Lung (tissue), 12 donors: ENCODE results near the gene DSG2. TPM values are rescaled to one million over a fixed set of nuclear protein-coding genes. Genes with fewer than 3 reads are reported as not detected.

ENCODE experiments used
- ATAC-seq: fragments of 200-7000 bp; cut with Tn5 transposase; one replicate; pipeline ENCODE4 v1.9.1; 2020; ENCODE audit warnings: moderate number of reproducible peaks; ENCODE audit not compliant: insufficient read depth, low FRiP score
- DNase-seq, 3 donors: peaks; one replicate each; pipeline ENCODE4 v3.0.0-alpha.2; 2013 to 2017
- H3K27ac ChIP-seq, 2 donors: one replicate each; pipeline ENCODE4 v1.5.1; 2013; ENCODE audit warnings: mild to moderate bottlenecking in 2 of 2, moderate library complexity in 2 of 2, control low read depth in 1 of 2, inconsistent platforms in 1 of 2, low read depth in 1 of 2, low read length in 1 of 2
- H3K27me3 ChIP-seq, 3 donors: one replicate each; pipeline ENCODE4 v1.5.1; 2013; ENCODE audit warnings: low read length in 2 of 3; ENCODE audit not compliant: control insufficient read depth in 3 of 3, insufficient read depth in 3 of 3
- H3K36me3 ChIP-seq, 4 donors: one replicate each; pipeline ENCODE4 v1.5.1; 2013; ENCODE audit warnings: low read length in 4 of 4, mild to moderate bottlenecking in 1 of 4, moderate library complexity in 1 of 4; ENCODE audit not compliant: control insufficient read depth in 4 of 4, insufficient read depth in 4 of 4
- H3K4me1 ChIP-seq, 5 donors: one replicate each; pipeline ENCODE4 v1.5.1; 2013; ENCODE audit warnings: low read length in 5 of 5, mild to moderate bottlenecking in 2 of 5, moderate library complexity in 1 of 5; ENCODE audit not compliant: control insufficient read depth in 5 of 5, insufficient read depth in 5 of 5
- H3K4me3 ChIP-seq: one replicate; pipeline ENCODE4 v1.5.1; 2013; ENCODE audit warnings: mild to moderate bottlenecking, control low read depth, moderate library complexity
- H3K9ac ChIP-seq, 2 donors: one replicate each; pipeline ENCODE4 v1.5.1; 2013; ENCODE audit warnings: low read length in 2 of 2, control low read depth in 1 of 2; ENCODE audit not compliant: insufficient read depth in 1 of 2
- H3K9me3 ChIP-seq, 4 donors: one replicate each; pipeline ENCODE4 v1.5.1; 2013; ENCODE audit warnings: low read length in 3 of 4, mild to moderate bottlenecking in 1 of 4, moderate library complexity in 1 of 4; ENCODE audit not compliant: control insufficient read depth in 4 of 4, insufficient read depth in 3 of 4
- WGBS, 2 donors: extraction: QIAGEN DNeasy Blood & Tissue Kit; methylation state at CpG; one replicate each; pipeline ENCODE4 v1.1.7; 2013; 5-methylcytosine and 5-hydroxymethylcytosine counted together
- polyA plus RNA-seq, 2 donors: library from polyadenylated mRNA; stranded (reverse); fragments of 200-250 nt; gene quantifications; one replicate each; pipeline ENCODE4 v1.2.1, GENCODE V29; 2013
- total RNA-seq, 2 donors: library from RNA; depleted of rRNA in 1 of 2; stranded (reverse); fragments of >200 nt in 1 of 2; gene quantifications; one replicate each; pipeline ENCODE4 v1.2.1, GENCODE V29; 2014 to 2021
- TF ChIP-seq, protein P1 (sequence below): IDR thresholded peaks from 2 replicates; pipeline ENCODE4 v1.5.1; 2012; ENCODE audit warnings: mild to moderate bottlenecking; ENCODE audit errors: control extremely low read depth, extremely low read depth
- donor health status: control.
- donor health status: control.
- donor health status: Bipolar disorder and iron deficiency.
- donor health status: healthy.
- donor health status: DM: yes; HTN: yes; CAD: no.

DSG2 gene
- total and polyA plus RNA-seq, 4 donors, result 8.9 to 28.0 (median 21.6) TPM

DNA sequence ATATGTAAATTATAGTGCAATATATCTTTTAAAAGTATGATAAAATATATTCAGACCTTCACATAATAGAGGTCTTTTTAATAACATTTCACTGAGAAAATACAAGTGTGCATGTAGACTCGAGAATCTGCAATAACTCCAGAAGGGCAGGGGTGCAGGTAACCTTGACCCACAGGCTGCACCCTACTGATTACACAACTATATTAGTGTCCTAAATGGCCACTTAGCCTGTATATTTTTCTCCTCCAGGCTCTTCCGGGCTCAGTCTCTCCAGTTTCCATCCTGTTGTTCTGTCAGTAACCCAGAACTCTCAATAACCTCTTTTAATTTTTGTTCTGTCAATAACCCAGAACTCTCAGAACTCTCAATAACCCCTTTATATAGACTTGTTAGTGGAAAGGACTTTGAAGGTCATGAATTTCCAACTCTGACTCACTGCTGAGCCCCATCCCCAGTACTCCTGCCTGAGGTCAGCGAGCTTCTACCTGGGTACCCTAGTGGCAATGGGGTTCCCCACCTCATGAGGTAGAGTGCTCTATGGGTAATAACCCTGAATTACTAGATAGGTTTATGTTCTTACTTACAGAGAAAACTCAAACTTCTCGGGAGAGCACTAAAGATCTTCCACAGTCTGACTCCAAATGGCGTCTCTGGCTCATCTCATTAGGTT is 85.3 kb downstream of the DSG2 start:
- no peak overlapping the region for H3K4me3 ChIP-seq
- ATAC-seq (no peak), DNase-seq (no peak)
- H3K36me3 ChIP-seq, result no peaks in the 10 kb centered on the region
- H3K27me3 ChIP-seq, result no peaks in the 10 kb centered on the region
- TF ChIP-seq, protein P1, sequence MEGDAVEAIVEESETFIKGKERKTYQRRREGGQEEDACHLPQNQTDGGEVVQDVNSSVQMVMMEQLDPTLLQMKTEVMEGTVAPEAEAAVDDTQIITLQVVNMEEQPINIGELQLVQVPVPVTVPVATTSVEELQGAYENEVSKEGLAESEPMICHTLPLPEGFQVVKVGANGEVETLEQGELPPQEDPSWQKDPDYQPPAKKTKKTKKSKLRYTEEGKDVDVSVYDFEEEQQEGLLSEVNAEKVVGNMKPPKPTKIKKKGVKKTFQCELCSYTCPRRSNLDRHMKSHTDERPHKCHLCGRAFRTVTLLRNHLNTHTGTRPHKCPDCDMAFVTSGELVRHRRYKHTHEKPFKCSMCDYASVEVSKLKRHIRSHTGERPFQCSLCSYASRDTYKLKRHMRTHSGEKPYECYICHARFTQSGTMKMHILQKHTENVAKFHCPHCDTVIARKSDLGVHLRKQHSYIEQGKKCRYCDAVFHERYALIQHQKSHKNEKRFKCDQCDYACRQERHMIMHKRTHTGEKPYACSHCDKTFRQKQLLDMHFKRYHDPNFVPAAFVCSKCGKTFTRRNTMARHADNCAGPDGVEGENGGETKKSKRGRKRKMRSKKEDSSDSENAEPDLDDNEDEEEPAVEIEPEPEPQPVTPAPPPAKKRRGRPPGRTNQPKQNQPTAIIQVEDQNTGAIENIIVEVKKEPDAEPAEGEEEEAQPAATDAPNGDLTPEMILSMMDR, result no peak
- H3K4me1 ChIP-seq, result peaks cover 0 to 2% (median 0%) of the 10 kb centered on the region in 5 donors
- no peak overlapping the region for H3K9ac ChIP-seq
- H3K9me3 ChIP-seq, result no peaks in the 10 kb centered on the region
- 89 to 91% methylated on average over 5 of the region's 5 CpGs for WGBS, 2 donors
- H3K27ac ChIP-seq, result no peak overlapping the region

DNA sequence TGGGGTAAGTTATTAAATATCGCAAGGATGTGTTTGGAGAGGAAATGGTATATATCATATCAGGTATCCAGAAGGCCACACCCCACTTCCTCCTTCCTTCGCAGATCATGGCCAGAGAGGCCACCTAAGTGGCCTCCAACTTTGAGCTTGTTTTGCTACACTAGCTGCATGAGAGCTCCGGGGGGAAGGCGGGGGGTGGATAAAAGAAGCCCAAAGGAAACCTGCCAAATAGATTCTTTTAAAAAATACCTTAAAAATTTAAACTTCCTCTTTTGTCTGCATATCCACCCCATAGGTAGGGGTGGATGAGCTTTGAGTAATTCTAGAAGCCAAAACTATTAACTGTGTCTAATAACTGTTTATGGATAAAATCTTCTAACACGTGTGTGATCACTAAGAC is 88.0 kb downstream of the DSG2 start:
- TF ChIP-seq, protein P1, result no peak
- H3K9me3 ChIP-seq, result no peaks in the 10 kb centered on the region
- H3K4me1 ChIP-seq, result no peaks in the 10 kb centered on the region
- 63 to 84% methylated on average over 5 of the region's 5 CpGs for WGBS, 2 donors
- no peak for DNase-seq
- no peak overlapping the region for H3K9ac ChIP-seq
- H3K4me3 ChIP-seq, result no peak overlapping the region
- no peaks in the 10 kb centered on the region for H3K27me3 ChIP-seq
- no peak for ATAC-seq
- no peak overlapping the region for H3K27ac ChIP-seq
- no peaks in the 10 kb centered on the region for H3K36me3 ChIP-seq

DNA sequence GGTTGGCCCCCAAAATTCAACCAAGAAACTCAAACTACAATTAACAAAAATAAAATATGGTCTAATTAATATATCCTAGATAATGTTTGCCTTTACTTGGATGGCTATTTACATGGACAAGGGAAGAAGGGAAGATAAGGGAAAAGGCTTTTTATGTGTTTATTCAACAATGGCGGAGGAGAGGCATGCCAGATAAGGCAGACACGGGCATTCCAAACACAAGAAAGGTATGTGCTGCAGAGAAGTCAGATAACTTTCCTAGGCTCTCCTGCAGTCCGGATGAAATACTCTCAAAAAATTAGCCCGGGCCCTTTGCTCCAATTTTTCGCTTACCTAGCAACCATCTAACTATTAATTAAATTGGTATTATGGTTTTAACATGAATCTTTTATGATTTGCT is 88.6 kb downstream of the DSG2 start:
- ATAC-seq, result no peak
- Histone ChIP-seq H3K9ac (no peak overlapping the region), H3K9me3 (no peaks in the 10 kb centered on the region), H3K4me1 (peaks cover 0 to 4% (median 0%) of the 10 kb centered on the region in 5 donors), H3K27me3 (no peaks in the 10 kb centered on the region), H3K27ac (no peak overlapping the region), H3K4me3 (no peak overlapping the region), H3K36me3 (no peaks in the 10 kb centered on the region)
- DNase-seq, result no peak
- TF ChIP-seq, protein P1, result no peak
- WGBS, 2 donors, result 70 to 90% methylated on average over 5 of the region's 5 CpGs

DNA sequence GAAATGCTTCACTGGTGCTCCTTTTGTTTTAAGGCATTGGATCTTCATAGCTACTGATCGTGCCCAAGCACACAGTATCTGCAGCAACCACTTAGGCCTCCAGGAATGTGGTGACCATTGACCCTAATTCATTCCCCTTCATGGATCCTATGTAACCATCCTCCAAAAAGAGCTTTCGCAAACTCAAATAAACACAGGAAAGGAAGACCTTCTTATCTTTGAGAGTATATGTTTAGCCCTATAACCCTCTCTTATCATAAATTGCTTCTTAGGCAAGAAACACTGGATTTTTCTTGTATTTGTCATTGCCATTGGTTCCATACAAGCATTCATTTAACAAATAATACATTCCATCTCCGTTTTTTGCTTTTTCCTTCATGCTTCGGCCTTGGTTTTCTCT is 89.6 kb downstream of the DSG2 start:
- peaks cover 0 to 4% (median 0%) of the 10 kb centered on the region in 5 donors for H3K4me1 ChIP-seq
- no peak overlapping the region for H3K4me3 ChIP-seq
- ATAC-seq, result no peak
- TF ChIP-seq, protein P1, result no peak
- DNase-seq, result no peak
- 84 to 92% methylated on average over 4 of the region's 4 CpGs for WGBS, 2 donors
- no peak overlapping the region for H3K9ac ChIP-seq
- no peak overlapping the region for H3K27ac ChIP-seq
- no peaks in the 10 kb centered on the region for H3K36me3 ChIP-seq
- no peaks in the 10 kb centered on the region for H3K27me3 ChIP-seq
- H3K9me3 ChIP-seq, result no peaks in the 10 kb centered on the region
